MCF 10A (cell line): ENCODE measurements around the gene RAB25. TPM values are rescaled to one million over a fixed set of nuclear protein-coding genes. Genes with fewer than 3 reads are reported as not detected.

Experiments
- BruUV-seq: library from RNA; stranded (reverse); fragments of 400-500 nt; replicated peaks from 2 replicates; lab custom pipeline; 2021; lab: Mats Ljungman, UMichigan
- CTCF ChIA-PET: fragments of 300-600 bp; sonication (Branson Sonifier 250); formaldehyde crosslinking; extraction: SDS; loops from one replicate; lab custom pipeline; 2021; ENCODE audit warnings: antibody characterized with exemption, inconsistent platforms; lab: Yijun Ruan, JAX
- POLR2A ChIA-PET: fragments of 300-600, 350-650 bp; sonication (Branson Sonifier 250); formaldehyde crosslinking; extraction: SDS; loops from one replicate; lab custom pipeline; 2020; ENCODE audit warnings: antibody characterized with exemption, inconsistent platforms; lab: Yijun Ruan, JAX
- DNase-seq: peaks from one replicate; pipeline ENCODE4 v3.0.0-alpha.2; 2018; ENCODE audit not compliant: unreplicated experiment
- H3K27ac Mint-ChIP-seq: one replicate; pipeline ENCODE4 v1.8.0; 2022; ENCODE audit warnings: mild to moderate bottlenecking, low read depth, mixed read lengths; ENCODE audit not compliant: unreplicated experiment
- H3K27me3 Mint-ChIP-seq: one replicate; pipeline ENCODE4 v1.8.0; 2022; ENCODE audit warnings: mixed read lengths; ENCODE audit not compliant: insufficient read depth, unreplicated experiment
- H3K36me3 Mint-ChIP-seq: one replicate; pipeline ENCODE4 v1.8.0; 2022; ENCODE audit warnings: mild to moderate bottlenecking, moderate library complexity, mixed read lengths; ENCODE audit not compliant: insufficient read depth, unreplicated experiment
- H3K4me1 Mint-ChIP-seq: one replicate; pipeline ENCODE4 v1.8.0; 2022; ENCODE audit warnings: mixed read lengths; ENCODE audit not compliant: insufficient read depth, unreplicated experiment
- H3K4me3 Mint-ChIP-seq: one replicate; pipeline ENCODE4 v1.8.0; 2022; ENCODE audit warnings: mild to moderate bottlenecking, moderate library complexity, mixed read lengths; ENCODE audit not compliant: unreplicated experiment
- H3K9me3 Mint-ChIP-seq: one replicate; pipeline ENCODE4 v1.8.0; 2022; ENCODE audit warnings: mixed read lengths; ENCODE audit not compliant: unreplicated experiment
- intact Hi-C: fragments of 100-400 bp; cut with micrococcal nuclease; formaldehyde crosslinking; loops from 2 replicates; pipeline ENCODE4 v1.14.1; 2022
- total RNA-seq: library from RNA; stranded (reverse); gene quantifications from 2 replicates; pipeline ENCODE4 v1.2.3, GENCODE V29; 2022
- TF ChIP-seq, protein P1 (sequence below): fragments of 200-600 bp; IDR thresholded peaks from one replicate; pipeline ENCODE4 v1.8.0; 2022; ENCODE audit warnings: antibody characterized with exemption, mild to moderate bottlenecking; ENCODE audit not compliant: unreplicated experiment

RAB25 gene
- total RNA-seq, 1 experiment from 2014 or later: 5.5 TPM

DNA sequence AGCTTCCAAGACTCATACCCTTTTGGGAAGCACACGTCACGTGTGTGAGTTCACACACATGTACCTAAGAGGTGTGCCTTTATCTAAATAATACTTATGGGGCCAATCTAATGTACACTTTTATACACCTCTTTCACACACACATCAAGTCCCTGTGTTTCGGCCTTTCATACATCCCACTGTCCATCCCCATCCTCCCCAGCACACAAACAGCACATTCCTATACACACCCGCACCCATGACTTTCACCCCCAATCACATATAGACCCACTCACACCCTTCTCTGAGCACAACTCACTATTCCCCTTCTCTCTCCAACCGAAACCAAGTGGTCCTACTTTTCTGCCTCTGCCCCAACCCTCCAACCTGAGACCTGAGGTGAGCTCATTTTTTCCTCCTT lies 17.8 kb downstream of the RAB25 start:
- POLR2A ChIA-PET: interaction anchor here (1.5 kb wide), 1 partner anchor 51 kb away, joined by 6 read pairs; no protein-coding TSS in a partner anchor

DNA sequence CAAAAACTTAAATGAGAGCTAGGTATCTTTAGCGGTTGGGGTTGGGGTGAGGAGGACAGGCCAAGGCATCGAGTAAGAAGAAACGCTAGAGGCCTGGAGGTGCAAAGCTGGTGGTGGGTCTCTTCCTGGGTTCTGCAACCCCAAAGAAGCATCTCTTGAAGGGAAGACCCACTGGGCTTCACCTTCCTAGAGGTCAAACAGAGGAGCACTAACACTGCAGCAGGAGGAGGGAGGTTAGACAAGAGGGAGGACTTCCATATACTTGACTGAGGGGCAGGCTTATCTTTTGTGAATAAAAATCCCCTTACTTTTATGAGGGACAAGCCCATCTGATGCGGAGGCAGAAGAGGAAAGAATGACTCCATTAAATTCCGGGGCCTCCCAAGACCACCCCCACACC lies 18.8 kb downstream of the RAB25 start:
- ChIA-PET CTCF (interaction anchor here (1.0 to 2.0 kb wide), 3 partner anchors 10 to 16 kb away, joined by 6 to 8 read pairs (median 8); no protein-coding TSS in a partner anchor), POLR2A (no interaction called here)
- no TSS peak for BruUV-seq
- no peak for DNase-seq
- TF ChIP-seq, protein P1, sequence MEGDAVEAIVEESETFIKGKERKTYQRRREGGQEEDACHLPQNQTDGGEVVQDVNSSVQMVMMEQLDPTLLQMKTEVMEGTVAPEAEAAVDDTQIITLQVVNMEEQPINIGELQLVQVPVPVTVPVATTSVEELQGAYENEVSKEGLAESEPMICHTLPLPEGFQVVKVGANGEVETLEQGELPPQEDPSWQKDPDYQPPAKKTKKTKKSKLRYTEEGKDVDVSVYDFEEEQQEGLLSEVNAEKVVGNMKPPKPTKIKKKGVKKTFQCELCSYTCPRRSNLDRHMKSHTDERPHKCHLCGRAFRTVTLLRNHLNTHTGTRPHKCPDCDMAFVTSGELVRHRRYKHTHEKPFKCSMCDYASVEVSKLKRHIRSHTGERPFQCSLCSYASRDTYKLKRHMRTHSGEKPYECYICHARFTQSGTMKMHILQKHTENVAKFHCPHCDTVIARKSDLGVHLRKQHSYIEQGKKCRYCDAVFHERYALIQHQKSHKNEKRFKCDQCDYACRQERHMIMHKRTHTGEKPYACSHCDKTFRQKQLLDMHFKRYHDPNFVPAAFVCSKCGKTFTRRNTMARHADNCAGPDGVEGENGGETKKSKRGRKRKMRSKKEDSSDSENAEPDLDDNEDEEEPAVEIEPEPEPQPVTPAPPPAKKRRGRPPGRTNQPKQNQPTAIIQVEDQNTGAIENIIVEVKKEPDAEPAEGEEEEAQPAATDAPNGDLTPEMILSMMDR: no peak
- no peak overlapping the region for H3K4me3 Mint-ChIP-seq
- intact Hi-C loops: no loop called here
- H3K36me3 Mint-ChIP-seq: peaks cover 5% of the 10 kb centered on the region
- no peak overlapping the region for H3K27ac Mint-ChIP-seq
- peaks cover 11% of the 10 kb centered on the region for H3K4me1 Mint-ChIP-seq
- no peaks in the 10 kb centered on the region for H3K9me3 Mint-ChIP-seq
- H3K27me3 Mint-ChIP-seq: no peaks in the 10 kb centered on the region

More for the DNA sequence above, 17.8 kb downstream of the RAB25 start:
- Mint-ChIP-seq H3K27me3 (no peaks in the 10 kb centered on the region), H3K9me3 (no peaks in the 10 kb centered on the region), H3K4me1 (peaks cover 11% of the 10 kb centered on the region), H3K27ac (no peak overlapping the region), H3K4me3 (no peak overlapping the region), H3K36me3 (peaks cover 5% of the 10 kb centered on the region)
- CTCF ChIA-PET: interaction anchor here (0.7 to 2.0 kb wide), 3 partner anchors 12 to 1409 kb away, joined by 3 to 8 read pairs (median 8); no protein-coding TSS in a partner anchor
- intact Hi-C loops: no loop called here
- no peak for DNase-seq
- no TSS peak for BruUV-seq
- TF ChIP-seq, protein P1: no peak

DNA sequence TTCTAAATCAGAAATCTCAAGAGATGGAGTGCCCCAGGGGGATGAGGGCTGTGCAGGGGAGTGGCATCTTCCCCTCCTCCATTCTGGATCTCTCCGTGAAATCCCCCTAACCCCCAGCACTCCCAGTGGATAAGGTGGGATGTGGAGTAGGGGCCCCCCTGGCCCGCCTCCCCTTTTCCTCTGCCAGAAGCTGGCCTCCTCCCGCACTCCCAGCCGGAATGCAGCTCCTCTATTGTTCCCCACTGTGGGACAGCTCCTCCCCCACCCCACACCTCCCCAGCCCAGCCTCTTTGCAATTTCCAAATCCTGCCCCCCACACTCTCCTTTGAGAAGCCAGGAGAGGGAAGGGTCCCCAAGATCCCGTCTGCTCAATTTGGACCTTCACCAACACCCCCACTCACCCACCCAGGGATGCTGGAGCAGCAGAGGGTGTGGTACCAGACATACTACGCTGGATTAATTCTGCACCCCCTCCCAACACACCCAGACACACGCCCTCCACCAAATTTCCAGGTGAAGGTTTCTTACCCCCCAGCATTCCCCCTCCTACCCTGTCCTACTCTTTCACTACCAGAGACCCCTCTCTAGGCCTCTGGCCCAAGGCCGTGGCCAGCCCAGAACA lies 19.4 kb downstream of the RAB25 start:
- intact Hi-C loops: no loop called here

DNA sequence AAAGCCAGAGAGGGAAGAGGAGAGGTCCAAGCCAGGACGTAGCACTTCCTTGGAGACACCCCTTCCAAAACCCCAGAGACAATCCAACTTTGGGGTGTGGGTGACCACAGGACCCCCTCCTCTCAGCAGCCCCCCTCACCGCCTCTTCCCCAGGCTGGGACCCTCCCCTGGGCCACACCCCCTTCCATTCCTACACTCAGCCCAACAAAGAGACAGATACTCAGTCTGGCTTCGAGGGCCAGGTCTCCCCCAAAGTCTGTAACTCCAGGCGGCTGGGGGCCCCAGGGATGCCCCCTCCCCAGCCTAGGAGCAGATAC lies 19.9 kb downstream of the RAB25 start:
- Mint-ChIP-seq H3K27ac (no peak overlapping the region), H3K27me3 (no peaks in the 10 kb centered on the region), H3K4me1 (peaks cover 6% of the 10 kb centered on the region), H3K36me3 (no peaks in the 10 kb centered on the region), H3K4me3 (peak overlapping the region; percentile 78), H3K9me3 (no peaks in the 10 kb centered on the region)
- ChIA-PET CTCF (interaction anchor here (1.0 kb wide), 1 partner anchor 9 kb away, joined by 6 read pairs; no protein-coding TSS in a partner anchor), POLR2A (no interaction called here)
- DNase-seq: no peak
- intact Hi-C loops: no loop called here
- no TSS peak for BruUV-seq
- TF ChIP-seq, protein P1: no peak

More for the DNA sequence above, 19.4 kb downstream of the RAB25 start:
- ChIA-PET POLR2A (no interaction called here), CTCF (interaction anchor here (1.0 to 2.0 kb wide), 2 partner anchors 10 to 14 kb away, joined by 6 to 8 read pairs; no protein-coding TSS in a partner anchor)
- Mint-ChIP-seq H3K27ac (no peak overlapping the region), H3K4me1 (peaks cover 9% of the 10 kb centered on the region), H3K27me3 (no peaks in the 10 kb centered on the region), H3K4me3 (no peak overlapping the region), H3K9me3 (no peaks in the 10 kb centered on the region), H3K36me3 (peaks cover 4% of the 10 kb centered on the region)
- no peak for DNase-seq
- BruUV-seq: no TSS peak
- TF ChIP-seq, protein P1: no peak
